Measurements from ENCODE around the gene DRAM1.

DNA sequence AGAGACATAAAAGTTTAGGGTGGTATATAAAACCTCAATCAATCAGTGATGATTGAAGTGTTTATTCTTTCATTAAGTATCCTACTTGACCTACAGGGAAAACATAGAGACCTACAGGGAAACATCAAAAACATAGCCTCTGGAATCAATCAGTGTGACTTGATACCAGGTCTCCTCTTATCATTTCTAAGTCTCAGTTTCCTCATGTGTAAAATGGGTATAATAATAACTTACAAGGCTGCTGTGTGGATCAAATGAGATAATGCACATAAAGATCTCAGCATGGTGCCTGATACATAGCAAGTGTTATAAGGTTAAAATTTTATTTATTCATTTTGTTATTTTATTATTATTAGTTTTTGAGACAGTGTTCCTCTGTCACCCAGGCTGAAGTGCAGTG is 24.4 kb upstream of the DRAM1 start:
- no peak for TF ChIP-seq POLR2A (IDR thresholded peaks at IDR 0.05)
- TF ChIP-seq, protein P1, sequence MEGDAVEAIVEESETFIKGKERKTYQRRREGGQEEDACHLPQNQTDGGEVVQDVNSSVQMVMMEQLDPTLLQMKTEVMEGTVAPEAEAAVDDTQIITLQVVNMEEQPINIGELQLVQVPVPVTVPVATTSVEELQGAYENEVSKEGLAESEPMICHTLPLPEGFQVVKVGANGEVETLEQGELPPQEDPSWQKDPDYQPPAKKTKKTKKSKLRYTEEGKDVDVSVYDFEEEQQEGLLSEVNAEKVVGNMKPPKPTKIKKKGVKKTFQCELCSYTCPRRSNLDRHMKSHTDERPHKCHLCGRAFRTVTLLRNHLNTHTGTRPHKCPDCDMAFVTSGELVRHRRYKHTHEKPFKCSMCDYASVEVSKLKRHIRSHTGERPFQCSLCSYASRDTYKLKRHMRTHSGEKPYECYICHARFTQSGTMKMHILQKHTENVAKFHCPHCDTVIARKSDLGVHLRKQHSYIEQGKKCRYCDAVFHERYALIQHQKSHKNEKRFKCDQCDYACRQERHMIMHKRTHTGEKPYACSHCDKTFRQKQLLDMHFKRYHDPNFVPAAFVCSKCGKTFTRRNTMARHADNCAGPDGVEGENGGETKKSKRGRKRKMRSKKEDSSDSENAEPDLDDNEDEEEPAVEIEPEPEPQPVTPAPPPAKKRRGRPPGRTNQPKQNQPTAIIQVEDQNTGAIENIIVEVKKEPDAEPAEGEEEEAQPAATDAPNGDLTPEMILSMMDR (IDR thresholded peaks at IDR 0.05): no peak
